Activated naive CD4-positive, alpha-beta T cell treated with anti-CD3 and anti-CD28 coated beads for 36 hours (primary cell): ENCODE measurements around the gene LRRN4. TPM values are rescaled to one million over a fixed set of nuclear protein-coding genes. Genes with fewer than 3 reads are reported as not detected.

Source experiments
- CTCF ChIA-PET: fragments of 350-600 bp; sonication (Branson Sonifier 250); formaldehyde crosslinking; loops from one replicate; lab custom pipeline; 2021; ENCODE audit warnings: antibody characterized with exemption; lab: Charles Lee
- DNase-seq: peaks from one replicate; pipeline ENCODE4 v3.0.0-alpha.2; 2020
- H3K27ac Mint-ChIP-seq: one replicate; pipeline ENCODE4 v1.8.0; 2021; ENCODE audit warnings: mild to moderate bottlenecking, mixed read lengths
- H3K27me3 Mint-ChIP-seq: one replicate; pipeline ENCODE4 v1.8.0; 2021; ENCODE audit warnings: low read depth, mixed read lengths
- H3K36me3 Mint-ChIP-seq: one replicate; pipeline ENCODE4 v1.8.0; 2021; ENCODE audit warnings: low read depth, mixed read lengths
- H3K4me1 Mint-ChIP-seq: one replicate; pipeline ENCODE4 v1.8.0; 2021; ENCODE audit warnings: low read depth, mixed read lengths
- H3K4me3 Mint-ChIP-seq: one replicate; pipeline ENCODE4 v1.8.0; 2021; ENCODE audit warnings: mild to moderate bottlenecking, moderate library complexity, mixed read lengths
- H3K9me3 Mint-ChIP-seq: one replicate; pipeline ENCODE4 v1.8.0; 2021; ENCODE audit warnings: mixed read lengths
- intact Hi-C: fragments of 100-400 bp; cut with micrococcal nuclease; formaldehyde crosslinking; loops from one replicate; pipeline ENCODE4 v1.15.1; 2023
- total RNA-seq, 2 experiments: library from RNA; stranded (reverse); gene quantifications; one replicate each; pipeline ENCODE4 v1.2.3, GENCODE V29; 2021

LRRN4 gene
- total RNA-seq, 2 experiments from 2014 or later = not detected

DNA sequence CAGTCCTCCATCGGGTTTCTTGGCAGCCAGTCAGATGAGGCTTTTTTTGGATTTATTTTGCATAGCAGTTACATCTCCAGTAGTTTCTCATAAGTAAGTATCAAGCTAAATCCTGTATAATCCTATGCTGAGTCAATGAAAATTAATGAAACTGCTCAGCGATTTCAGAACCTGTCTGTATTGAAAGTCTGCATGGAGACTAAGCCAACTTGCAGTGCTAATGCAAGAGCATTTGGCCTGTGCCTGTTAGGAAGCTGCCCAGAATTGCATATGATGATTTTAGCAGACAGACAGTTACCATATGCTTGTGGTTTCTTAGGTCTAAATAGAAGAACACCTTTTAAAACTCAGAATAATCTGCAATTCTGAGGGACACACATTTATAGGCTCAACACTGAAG, 25.2 kb upstream of the LRRN4 start:
- H3K27ac Mint-ChIP-seq = no peak overlapping the region
- H3K27me3 Mint-ChIP-seq = peaks cover 1% of the 10 kb centered on the region
- H3K36me3 Mint-ChIP-seq = no peaks in the 10 kb centered on the region
- intact Hi-C loops = loop anchor here (5.0 kb wide), 2 partner anchors 127 to 272 kb away; partner anchors contain the start of genes MCM8 and TRMT6
- H3K9me3 Mint-ChIP-seq = no peaks in the 10 kb centered on the region
- H3K4me1 Mint-ChIP-seq = peaks cover 1% of the 10 kb centered on the region
- no peak overlapping the region for H3K4me3 Mint-ChIP-seq
- DNase-seq = no peak
- CTCF ChIA-PET = interaction anchor here (0.7 to 2.4 kb wide), 4 partner anchors 8 to 650 kb away, joined by 3 to 17 read pairs (median 4); no protein-coding TSS in a partner anchor

DNA sequence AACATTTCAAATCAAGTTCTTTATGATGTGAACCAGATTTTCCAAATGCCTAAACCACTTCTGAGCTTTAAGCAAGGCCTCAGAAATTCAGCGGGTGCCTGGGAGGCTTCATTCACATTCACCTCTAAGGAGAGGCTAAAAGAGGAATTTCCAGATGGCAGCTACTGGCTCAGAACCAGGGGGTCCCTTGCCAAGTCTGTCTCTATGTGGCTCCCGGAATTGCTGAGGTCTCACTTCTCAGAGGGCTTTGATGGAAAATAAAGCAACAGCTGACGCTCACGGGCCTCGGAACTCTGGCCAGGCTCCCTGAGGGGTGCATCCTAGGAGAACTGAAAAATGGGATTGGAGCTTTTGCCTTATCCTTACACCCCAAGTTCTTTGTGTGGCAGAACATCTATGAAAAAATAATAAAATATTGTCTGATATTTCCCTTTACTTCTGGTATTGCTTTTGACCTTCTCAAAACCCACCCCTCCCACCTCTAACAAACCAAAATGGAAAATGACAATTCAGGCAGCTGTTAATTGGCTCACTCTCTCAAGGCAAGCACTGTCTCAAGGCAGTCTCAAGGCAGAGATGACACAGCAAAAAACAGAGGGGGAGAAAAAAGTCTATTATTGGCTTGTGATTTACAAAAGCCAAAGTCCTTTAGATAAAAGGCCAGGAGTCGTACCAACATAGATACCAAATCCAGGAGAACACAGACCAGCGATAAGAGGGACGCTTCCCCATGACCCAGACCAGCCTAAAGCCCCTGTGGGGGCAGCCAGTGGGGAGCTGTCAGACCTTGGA, 21.8 kb upstream of the LRRN4 start:
- Mint-ChIP-seq H3K36me3 (no peaks in the 10 kb centered on the region), H3K27me3 (no peaks in the 10 kb centered on the region), H3K4me3 (no peak overlapping the region), H3K4me1 (peaks cover 2% of the 10 kb centered on the region), H3K27ac (no peak overlapping the region), H3K9me3 (no peaks in the 10 kb centered on the region)
- intact Hi-C loops = loop anchor here (2.0 to 5.0 kb wide), 3 partner anchors 123 to 287 kb away; partner anchors contain the start of genes MCM8 and TRMT6
- CTCF ChIA-PET = interaction anchor here (0.6 to 1.9 kb wide), 5 partner anchors 52 to 546 kb away, joined by 3 to 7 read pairs (median 4); no protein-coding TSS in a partner anchor
- DNase-seq = no peak

DNA sequence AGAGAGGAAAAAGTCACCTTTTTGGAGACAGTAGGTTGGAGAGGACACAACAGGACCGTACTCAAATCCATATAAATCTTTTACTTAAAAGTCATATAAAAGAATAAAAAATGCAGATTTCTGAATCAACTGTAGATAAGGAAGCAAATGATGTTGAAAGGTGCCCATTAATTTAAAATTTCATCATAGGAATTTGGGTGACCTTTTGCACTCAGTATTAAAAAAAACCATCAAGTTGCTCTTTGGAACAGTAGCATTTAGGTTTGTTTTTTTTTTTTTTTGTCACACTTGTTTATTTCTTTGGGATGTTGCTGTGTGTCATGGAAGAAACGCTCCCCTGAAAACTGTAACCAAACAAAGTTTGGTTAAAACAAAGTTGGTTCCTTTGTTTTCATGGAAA, 20.9 kb upstream of the LRRN4 start:
- CTCF ChIA-PET = interaction anchor here (0.6 to 1.9 kb wide), 3 partner anchors 66 to 219 kb away, joined by 3 to 4 read pairs (median 4); no protein-coding TSS in a partner anchor
- peaks cover 2% of the 10 kb centered on the region for H3K4me1 Mint-ChIP-seq
- no peaks in the 10 kb centered on the region for H3K27me3 Mint-ChIP-seq
- no peaks in the 10 kb centered on the region for H3K36me3 Mint-ChIP-seq
- no peak for DNase-seq
- H3K9me3 Mint-ChIP-seq = no peaks in the 10 kb centered on the region
- no peak overlapping the region for H3K27ac Mint-ChIP-seq
- no peak overlapping the region for H3K4me3 Mint-ChIP-seq
- intact Hi-C loops = loop anchor here (5.0 kb wide), 2 partner anchors 122 to 267 kb away; partner anchors contain the start of genes MCM8 and TRMT6

DNA sequence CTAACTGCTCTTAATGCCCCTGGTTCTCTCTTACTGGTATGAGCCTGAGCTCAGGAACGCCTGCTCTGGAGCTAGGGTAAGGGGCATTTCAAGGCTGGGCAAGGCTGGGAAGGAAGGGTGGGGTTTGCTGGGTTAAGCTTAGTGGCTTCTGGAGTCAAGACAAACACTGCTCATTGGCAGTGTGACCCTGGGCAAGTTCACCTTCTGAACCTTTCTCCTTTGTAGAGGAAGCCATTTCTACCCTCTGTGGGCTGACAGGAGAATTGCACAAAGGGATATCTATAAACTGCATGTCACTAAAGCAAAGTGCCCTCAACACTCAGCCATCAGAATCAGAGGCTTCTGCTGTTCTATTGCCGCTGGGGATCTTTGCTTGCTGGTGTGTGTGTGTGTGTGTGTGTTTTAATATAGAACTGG, 20.3 kb upstream of the LRRN4 start:
- Mint-ChIP-seq H3K36me3 (no peaks in the 10 kb centered on the region), H3K4me1 (peaks cover 2% of the 10 kb centered on the region), H3K27me3 (no peaks in the 10 kb centered on the region), H3K9me3 (no peaks in the 10 kb centered on the region), H3K27ac (no peak overlapping the region), H3K4me3 (no peak overlapping the region)
- DNase-seq = peak; percentile 9
- intact Hi-C loops = no loop called here
- CTCF ChIA-PET = interaction anchor here (1.0 to 1.9 kb wide), 5 partner anchors 15 to 546 kb away, joined by 3 to 4 read pairs (median 4); no protein-coding TSS in a partner anchor

DNA sequence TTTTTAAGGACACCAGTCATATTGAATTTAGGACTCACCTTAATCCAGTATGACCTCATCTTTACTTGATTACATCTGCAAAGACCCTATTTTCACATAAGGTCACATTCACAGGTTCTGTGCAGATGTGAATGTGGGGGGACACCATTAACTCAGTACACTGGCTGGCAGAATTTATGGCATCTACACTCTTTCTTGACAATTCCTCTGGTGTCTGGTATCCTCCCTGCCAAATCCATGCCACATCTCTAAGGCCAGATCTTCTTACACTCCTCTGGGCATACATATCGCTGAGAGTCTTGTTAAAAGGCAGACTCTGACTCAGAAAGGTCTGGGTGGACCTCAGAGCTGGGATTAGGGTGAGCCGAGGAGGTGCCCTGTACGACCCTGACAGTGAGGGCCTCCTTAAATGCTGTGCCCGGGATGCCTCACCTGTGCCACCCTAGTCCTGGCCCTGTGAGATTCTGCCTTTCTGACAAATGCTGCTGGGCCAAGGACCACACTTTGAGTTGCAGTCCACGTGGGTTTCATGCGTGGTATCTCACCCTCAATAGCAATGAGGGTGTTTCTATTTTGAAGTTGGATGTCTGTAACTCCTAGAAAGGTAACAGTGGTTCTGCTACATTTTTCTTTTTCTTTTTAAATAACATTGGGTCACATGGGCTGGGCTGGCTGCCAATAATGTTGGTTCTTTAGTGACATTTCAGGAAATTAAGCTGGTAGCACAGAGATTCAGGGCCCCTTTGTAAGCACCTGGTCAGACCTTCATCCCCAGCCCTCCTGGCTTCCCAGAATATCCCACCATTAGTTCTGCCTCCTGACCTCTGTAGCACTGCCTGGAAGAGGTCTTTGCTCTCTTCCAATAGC, 17.2 kb upstream of the LRRN4 start:
- intact Hi-C loops = no loop called here
- H3K9me3 Mint-ChIP-seq = no peaks in the 10 kb centered on the region

DNA sequence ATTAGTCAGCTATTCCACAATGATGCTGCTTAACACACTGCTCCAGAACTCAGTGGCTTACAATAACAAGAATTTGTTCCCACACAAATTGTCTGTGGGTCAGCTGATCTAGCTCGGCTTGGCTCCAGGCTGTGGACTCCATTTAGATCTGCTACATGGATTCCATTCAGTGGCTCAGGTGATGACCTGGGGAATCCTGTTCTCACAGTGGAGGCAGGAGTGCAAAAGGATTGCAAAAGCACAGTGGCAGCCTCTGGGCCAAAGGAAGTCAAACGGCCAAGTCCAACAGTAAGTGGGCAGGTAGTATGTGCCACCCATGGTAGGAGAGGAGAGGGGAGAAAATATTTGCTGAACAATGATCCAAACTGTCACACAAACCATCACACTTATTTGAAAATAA, 15.8 kb upstream of the LRRN4 start:
- no peaks in the 10 kb centered on the region for H3K27me3 Mint-ChIP-seq
- no peak overlapping the region for H3K4me3 Mint-ChIP-seq
- intact Hi-C loops = no loop called here
- no peak overlapping the region for H3K27ac Mint-ChIP-seq
- DNase-seq = no peak
- no peaks in the 10 kb centered on the region for H3K36me3 Mint-ChIP-seq
- CTCF ChIA-PET = interaction anchor here (1.4 kb wide), 1 partner anchor 541 kb away, joined by 3 read pairs; no protein-coding TSS in a partner anchor
- H3K9me3 Mint-ChIP-seq = no peaks in the 10 kb centered on the region
- peaks cover 2% of the 10 kb centered on the region for H3K4me1 Mint-ChIP-seq

More for the DNA sequence above, 17.2 kb upstream of the LRRN4 start:
- no peak for DNase-seq
- no peaks in the 10 kb centered on the region for H3K36me3 Mint-ChIP-seq
- no peaks in the 10 kb centered on the region for H3K27me3 Mint-ChIP-seq
- H3K27ac Mint-ChIP-seq = no peak overlapping the region
- H3K4me3 Mint-ChIP-seq = no peak overlapping the region
- H3K4me1 Mint-ChIP-seq = peaks cover 2% of the 10 kb centered on the region
- CTCF ChIA-PET = no interaction called here

DNA sequence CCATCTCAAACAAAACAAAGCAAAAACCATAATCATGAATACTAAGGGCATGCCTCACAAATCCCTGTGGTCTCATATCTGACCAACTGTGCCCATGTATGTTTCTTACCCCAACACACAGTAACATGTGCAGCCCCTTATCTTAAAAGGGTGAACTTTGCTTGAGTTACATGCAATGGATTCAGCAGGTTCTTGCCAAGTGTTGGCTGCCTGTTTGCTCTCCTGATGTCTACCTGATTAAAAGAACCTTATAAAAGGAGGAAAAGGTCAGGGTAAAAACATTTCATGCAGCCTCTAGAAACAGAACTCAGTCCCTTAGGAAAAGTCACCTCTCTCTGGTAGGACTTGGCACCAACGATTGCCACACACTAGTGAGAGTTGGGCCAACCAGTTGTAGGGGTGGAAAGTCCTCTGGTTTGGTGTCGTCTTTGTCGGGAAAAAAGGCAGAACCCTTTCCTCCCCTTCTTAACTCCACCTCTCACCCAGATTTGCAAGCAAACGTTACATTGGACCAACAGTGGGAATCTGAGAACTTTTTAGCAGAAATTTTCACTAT, 14.0 kb upstream of the LRRN4 start:
- intact Hi-C loops = no loop called here
- CTCF ChIA-PET = interaction anchor here (1.1 kb wide), 1 partner anchor 539 kb away, joined by 3 read pairs; no protein-coding TSS in a partner anchor
- no peaks in the 10 kb centered on the region for H3K27me3 Mint-ChIP-seq
- H3K27ac Mint-ChIP-seq = no peak overlapping the region
- H3K4me3 Mint-ChIP-seq = no peak overlapping the region
- no peaks in the 10 kb centered on the region for H3K36me3 Mint-ChIP-seq
- no peaks in the 10 kb centered on the region for H3K4me1 Mint-ChIP-seq
- no peak for DNase-seq
- H3K9me3 Mint-ChIP-seq = no peaks in the 10 kb centered on the region

DNA sequence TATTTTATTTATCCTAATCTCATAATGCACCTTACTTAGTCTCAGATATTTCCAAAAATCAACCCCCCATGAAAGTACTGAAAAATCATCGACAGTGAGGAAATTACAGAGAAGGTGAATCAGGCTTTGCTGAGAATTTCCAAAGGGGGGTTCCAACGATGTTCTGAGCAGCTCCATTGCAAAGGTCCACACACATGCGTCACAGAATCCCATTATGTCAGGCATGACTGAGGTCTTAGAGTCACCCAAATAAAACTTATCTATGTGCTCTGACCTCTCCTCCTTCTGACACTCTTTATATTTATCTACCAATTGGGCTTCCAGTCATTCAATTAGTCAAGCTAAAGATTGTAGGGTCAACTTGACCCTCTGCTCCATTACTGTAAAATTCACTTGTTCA, 12.7 kb upstream of the LRRN4 start:
- no peaks in the 10 kb centered on the region for H3K27me3 Mint-ChIP-seq
- no peaks in the 10 kb centered on the region for H3K9me3 Mint-ChIP-seq
- H3K36me3 Mint-ChIP-seq = no peaks in the 10 kb centered on the region
- CTCF ChIA-PET = no interaction called here
- H3K4me3 Mint-ChIP-seq = no peak overlapping the region
- intact Hi-C loops = no loop called here
- DNase-seq = no peak
- H3K4me1 Mint-ChIP-seq = no peaks in the 10 kb centered on the region
- no peak overlapping the region for H3K27ac Mint-ChIP-seq

DNA sequence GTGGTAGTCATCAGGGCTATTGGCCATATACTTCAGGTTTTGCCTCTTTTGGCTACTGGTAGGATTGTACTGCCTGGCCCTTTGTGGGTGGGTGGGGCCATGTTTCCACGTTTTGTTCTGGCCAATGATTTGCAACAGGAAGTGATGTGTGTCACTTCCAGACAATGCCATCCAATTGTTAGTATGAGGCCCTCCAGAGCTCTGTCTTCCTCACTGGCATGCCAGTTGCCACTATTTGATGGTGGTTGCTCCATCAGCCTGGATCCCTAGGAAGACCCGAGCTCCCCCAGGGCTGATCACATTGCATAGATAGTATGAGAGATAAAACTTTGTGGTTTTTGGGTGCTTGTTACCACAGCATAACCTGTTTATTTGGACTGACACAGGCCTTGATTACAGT, 7.7 kb upstream of the LRRN4 start:
- DNase-seq = no peak
- no peaks in the 10 kb centered on the region for H3K36me3 Mint-ChIP-seq
- H3K27me3 Mint-ChIP-seq = no peaks in the 10 kb centered on the region
- no peaks in the 10 kb centered on the region for H3K9me3 Mint-ChIP-seq
- no peak overlapping the region for H3K4me3 Mint-ChIP-seq
- intact Hi-C loops = no loop called here
- CTCF ChIA-PET = interaction anchor here (1.2 kb wide), 1 partner anchor 51 kb away, joined by 3 read pairs; no protein-coding TSS in a partner anchor
- no peaks in the 10 kb centered on the region for H3K4me1 Mint-ChIP-seq
- no peak overlapping the region for H3K27ac Mint-ChIP-seq

DNA sequence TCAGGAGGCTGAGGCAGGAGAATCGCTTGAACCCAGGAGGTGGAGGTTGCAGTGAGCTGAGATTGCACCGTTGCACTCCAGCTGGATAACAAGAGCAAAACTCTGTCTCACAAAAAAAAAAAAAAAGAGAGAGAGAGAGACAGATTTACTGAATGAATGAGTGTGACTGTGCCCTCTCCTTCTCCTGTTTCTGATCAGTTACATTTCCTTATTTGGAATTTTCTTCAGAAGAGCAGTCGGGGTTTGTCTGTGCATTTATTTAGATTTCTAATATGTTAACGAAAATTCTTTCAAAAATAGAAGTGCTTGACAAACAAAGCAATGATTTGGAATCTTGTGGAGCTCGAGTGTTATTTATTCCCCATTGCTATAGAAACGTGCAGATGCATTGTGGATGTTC, 6.4 kb upstream of the LRRN4 start:
- Mint-ChIP-seq H3K4me3 (no peak overlapping the region), H3K4me1 (no peaks in the 10 kb centered on the region), H3K27ac (no peak overlapping the region), H3K9me3 (no peaks in the 10 kb centered on the region), H3K27me3 (no peaks in the 10 kb centered on the region), H3K36me3 (no peaks in the 10 kb centered on the region)
- no peak for DNase-seq
- CTCF ChIA-PET = interaction anchor here (0.6 kb wide), 1 partner anchor 272 kb away, joined by 4 read pairs; no protein-coding TSS in a partner anchor
- intact Hi-C loops = no loop called here

DNA sequence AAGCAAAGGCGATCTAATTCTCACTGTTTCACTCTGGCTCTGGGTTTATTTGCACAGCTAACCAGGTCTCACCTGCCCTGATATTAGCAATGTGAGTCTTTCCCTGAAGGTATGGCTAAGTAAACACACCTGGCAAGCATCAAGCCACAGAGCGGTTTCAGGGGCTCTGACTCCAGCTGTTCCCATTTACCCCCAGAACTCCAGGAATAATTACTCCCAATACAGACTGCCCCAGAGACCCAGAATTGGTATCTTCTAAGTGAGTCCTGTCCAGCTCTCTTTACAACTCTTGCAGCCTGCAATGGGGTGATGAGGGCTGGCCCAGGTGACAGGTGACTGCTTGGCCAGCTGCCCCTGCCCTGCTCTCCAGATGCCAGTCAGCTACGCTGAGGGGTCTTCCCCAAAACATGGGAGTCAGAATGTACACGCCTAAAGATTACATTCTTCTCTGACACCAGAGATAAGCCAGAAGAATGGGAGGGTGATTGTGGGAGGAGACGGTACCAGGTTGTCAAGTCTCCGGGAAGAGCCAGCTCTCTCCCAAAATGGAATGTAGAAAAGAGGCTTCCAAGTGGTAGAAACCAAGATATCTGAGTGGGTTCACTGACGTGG, 4.9 kb upstream of the LRRN4 start:
- intact Hi-C loops = no loop called here
- no peak overlapping the region for H3K27ac Mint-ChIP-seq
- peaks cover 2% of the 10 kb centered on the region for H3K27me3 Mint-ChIP-seq
- H3K36me3 Mint-ChIP-seq = no peaks in the 10 kb centered on the region
- CTCF ChIA-PET = no interaction called here
- no peaks in the 10 kb centered on the region for H3K9me3 Mint-ChIP-seq
- no peaks in the 10 kb centered on the region for H3K4me1 Mint-ChIP-seq
- DNase-seq = no peak
- no peak overlapping the region for H3K4me3 Mint-ChIP-seq
